NCI-H2196 treated with DMSO at 0.1 percent for 48 hours (cell line): Measurements from ENCODE around the gene DIP2B.
"Not testable (repeated sequence)": the region's sequence is repeated elsewhere in the genome, so short reads cannot be mapped to it uniquely, and the experiment has no call there.

Source experiments
- DNase-seq: peaks from one replicate; lab custom pipeline; 2025; ENCODE audit not compliant: unreplicated experiment; lab: John Stamatoyannopoulos, UW

DIP2B gene

GRCh38 chr12:50765095-50765911 is 260.5 kb downstream of the DIP2B start:
- DNase-seq, result peak; percentile 63

- DNase-seq, result no peak
These were observed 263.6 kb downstream of the DIP2B start for GRCh38 chr12:50768391-50768790.

GRCh38 chr12:50768813-50769212 is 264.0 kb downstream of the DIP2B start:
- not testable (repeated sequence) for DNase-seq

- no peak for DNase-seq
These were observed 266.6 kb downstream of the DIP2B start for GRCh38 chr12:50771409-50771808.

- DNase-seq, result no peak
These were observed 267.7 kb downstream of the DIP2B start for GRCh38 chr12:50772470-50772869.

GRCh38 chr12:50772877-50773276 is 268.1 kb downstream of the DIP2B start:
- DNase-seq, result no peak

GRCh38 chr12:50775251-50775650 is 270.5 kb downstream of the DIP2B start:
- DNase-seq, result no peak

- no peak for DNase-seq
These were observed 272.3 kb downstream of the DIP2B start for GRCh38 chr12:50776749-50777728.

GRCh38 chr12:50778663-50779590 is 274.1 kb downstream of the DIP2B start:
- DNase-seq, result no peak

GRCh38 chr12:50780013-50780412 is 275.2 kb downstream of the DIP2B start:
- DNase-seq, result no peak

- no peak for DNase-seq
These were observed 279.7 kb downstream of the DIP2B start for GRCh38 chr12:50784501-50784900.

GRCh38 chr12:50785406-50786001 is 280.7 kb downstream of the DIP2B start:
- DNase-seq, result no peak

- DNase-seq, result peak; percentile 4
These were observed 281.9 kb downstream of the DIP2B start for GRCh38 chr12:50786498-50787231.

- no peak for DNase-seq
These were observed 282.8 kb downstream of the DIP2B start for GRCh38 chr12:50787618-50788017.

GRCh38 chr12:50788561-50788960 is 283.8 kb downstream of the DIP2B start:
- no peak for DNase-seq

GRCh38 chr12:50790081-50790480 is 285.3 kb downstream of the DIP2B start:
- no peak for DNase-seq
